HG03097 (cell line): Measurements from ENCODE around the gene ARPC4.
"Not testable (repeated sequence)": the region's sequence is repeated elsewhere in the genome, so short reads cannot be mapped to it uniquely, and the experiment has no call there.

Experiments
- ATAC-seq: cut with Tn5 transposase; IDR thresholded peaks from one replicate; pipeline ENCODE4 v1.9.1; 2021; ENCODE audit not compliant: unreplicated experiment, low FRiP score

The ARPC4 gene

DNA sequence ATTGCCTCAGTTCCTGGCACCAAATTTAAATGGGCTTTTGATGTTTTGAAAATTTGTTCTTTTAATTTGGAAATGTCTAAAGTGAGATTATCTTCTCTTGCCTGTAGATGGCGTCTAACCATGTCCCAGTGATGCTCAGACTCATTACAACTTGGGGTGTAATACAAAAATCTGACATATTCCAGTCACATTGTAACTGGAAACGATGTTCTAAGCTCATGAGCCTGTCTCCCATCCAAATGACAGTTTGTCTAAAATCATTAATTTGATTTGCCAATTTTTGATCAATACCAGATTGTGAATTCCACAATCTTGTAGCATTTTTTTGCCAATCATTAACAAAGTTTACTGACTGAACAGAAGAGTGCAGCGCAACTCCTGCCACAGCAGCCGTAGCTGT lies 56.0 kb downstream of the ARPC4 start:
- ATAC-seq: not testable (repeated sequence)

DNA sequence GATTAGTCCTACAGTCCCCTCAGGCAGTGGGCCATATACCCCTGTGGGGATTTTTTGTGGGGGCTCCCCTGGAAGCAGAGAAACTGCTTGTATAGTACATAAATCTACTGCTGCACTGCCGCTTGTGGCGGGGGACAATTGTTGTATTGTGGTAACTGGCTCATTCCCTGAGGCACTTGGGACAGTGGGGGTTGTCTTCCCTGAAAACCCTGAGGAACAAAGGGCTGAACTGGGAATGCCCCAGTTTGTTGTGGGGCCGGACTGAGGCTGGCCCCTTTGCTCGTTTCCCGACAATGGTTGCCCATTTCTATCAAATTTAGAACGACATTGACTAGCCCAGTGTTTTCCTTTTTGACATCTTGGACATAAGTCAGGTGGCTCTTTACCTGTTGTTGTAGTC lies 58.5 kb downstream of the ARPC4 start:
- ATAC-seq: not testable (repeated sequence)

- not testable (repeated sequence) for ATAC-seq
Measured at GRCh38 chr3:9851926-9852325, 59.0 kb downstream of the ARPC4 start.

- no peak for ATAC-seq
Measured at GRCh38 chr3:9852528-9852927, 59.6 kb downstream of the ARPC4 start.

DNA sequence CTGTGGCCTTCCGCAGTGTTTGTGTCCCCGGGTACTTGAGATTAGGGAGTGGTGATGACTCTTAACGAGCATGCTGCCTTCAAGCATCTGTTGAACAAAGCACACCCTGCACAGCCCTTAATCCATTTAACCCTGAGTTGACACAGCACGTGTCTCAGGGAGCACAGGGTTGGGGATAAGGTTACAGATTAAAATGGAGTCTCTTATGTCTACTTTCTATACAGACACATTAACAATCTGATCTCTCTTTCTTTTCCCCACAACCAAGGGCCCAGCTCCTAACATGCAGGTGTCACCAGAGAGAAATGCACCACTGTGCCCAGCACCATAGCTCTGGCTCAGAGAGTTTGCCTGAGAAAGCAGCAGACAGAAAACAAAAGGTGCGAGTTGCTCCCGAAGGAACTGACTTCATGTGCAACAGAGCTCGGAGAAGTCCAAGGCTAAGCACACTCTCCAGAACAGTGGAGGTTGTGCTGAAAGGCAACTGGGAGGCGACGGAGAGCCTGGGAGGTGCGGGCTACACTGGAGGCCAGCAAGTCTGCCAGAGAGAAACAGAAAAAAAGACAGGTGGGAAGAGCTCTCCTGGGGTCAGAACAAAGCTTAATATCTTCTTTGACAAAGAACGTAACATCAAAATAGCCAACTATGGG lies 61.5 kb downstream of the ARPC4 start:
- not testable (repeated sequence) for ATAC-seq

DNA sequence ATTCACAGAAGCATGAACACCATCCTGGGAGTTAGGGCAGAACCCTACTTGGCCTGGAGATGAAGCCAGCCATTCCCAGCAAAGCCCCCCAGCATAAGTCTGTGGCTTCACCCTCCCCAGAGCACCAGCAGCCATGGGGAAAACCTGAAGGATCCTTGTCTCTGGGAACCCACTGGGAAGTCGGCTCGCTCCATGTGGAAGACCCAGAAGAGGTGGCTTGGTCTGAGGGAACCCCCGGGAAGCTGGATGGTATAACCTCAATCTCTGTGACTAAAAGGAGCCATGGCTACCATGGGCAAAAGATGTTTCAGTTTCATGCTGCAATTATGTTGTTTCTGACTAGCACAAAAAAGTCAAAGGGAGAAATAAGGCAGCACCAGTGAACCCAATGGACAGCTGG lies 62.7 kb downstream of the ARPC4 start:
- ATAC-seq: no peak
